GM21390 (cell line): Measurements from ENCODE around the gene FAM161A.
"Not testable (repeated sequence)": the region's sequence is repeated elsewhere in the genome, so short reads cannot be mapped to it uniquely, and the experiment has no call there.

Experiments used
- ATAC-seq: cut with Tn5 transposase; IDR thresholded peaks from one replicate; pipeline ENCODE4 v1.9.1; 2021; ENCODE audit not compliant: unreplicated experiment

The FAM161A gene

DNA sequence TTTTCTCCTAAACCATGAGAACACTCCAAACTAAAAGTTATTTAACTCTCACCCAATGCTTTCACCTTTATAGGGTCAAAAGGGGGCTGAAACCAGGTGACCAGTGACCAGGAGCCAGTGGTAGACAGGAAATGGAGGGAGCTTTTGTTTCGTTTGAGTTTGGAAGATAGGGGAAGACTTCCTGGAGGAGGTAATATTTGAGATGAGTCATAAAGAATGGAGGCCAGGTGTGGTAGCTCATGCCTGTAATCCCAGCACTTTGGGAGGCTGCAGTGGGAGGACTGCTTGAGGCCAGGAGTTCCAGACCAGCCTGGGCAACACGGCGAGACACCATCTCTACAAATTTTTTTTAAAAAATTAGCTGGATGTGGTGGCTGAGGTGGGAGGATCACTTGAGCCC lies 8.5 kb downstream of the FAM161A start:
- ATAC-seq, result no peak

DNA sequence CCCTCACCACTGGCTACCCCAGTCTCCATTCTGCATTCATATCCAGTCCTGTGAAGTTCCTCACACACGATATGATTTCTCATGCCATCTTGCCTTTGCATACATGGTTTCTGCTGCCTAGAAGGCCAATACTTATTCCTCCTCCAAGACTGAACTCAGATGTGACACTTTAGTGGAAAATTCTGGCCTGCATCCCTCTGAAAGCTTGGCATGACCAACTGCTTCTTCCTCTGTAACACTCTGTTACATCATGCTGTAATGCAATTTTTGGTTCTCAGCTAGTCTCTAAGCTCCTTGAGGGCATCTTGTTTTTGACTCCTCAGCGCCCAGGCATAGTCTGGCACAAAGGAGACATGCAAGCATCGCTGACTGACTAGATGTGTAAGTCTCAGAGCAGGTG lies 12.6 kb downstream of the FAM161A start:
- ATAC-seq, result no peak

DNA sequence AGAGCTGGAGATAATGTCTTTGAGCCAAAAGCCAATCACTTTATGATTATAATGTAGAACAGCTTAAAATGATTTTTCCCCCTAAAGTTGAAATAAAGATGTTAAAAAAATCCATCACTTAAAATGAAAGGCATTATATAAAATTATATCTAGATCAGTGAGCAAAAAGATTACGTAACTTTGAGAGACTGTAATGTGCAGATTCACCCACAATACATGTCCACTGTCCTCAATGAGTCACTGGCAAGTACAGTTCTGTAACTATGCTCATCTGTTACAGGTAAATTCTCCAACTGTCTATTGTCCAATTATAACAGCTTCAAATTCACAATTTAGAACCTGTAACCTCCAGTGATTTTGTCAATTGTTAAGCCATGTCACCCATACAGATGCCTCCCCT lies 19.0 kb downstream of the FAM161A start:
- ATAC-seq, result no peak

DNA sequence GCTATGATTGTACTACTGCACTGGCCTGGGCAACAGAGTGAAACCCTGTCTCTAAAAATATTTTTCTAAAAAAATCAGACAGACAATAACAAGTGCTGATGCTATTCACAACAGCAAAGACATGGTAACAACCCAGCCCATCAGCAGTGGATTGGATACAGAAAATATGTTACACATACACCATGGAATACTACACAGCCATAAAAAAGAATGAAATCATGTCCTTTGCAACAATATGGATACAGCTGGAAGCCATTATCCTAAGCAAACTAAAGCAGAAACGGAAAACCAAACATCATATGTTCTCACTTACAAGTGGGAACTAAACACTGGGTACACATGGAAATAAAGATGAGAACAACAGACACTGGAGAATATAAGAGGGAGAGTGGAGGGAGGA lies 19.9 kb downstream of the FAM161A start:
- no peak for ATAC-seq

DNA sequence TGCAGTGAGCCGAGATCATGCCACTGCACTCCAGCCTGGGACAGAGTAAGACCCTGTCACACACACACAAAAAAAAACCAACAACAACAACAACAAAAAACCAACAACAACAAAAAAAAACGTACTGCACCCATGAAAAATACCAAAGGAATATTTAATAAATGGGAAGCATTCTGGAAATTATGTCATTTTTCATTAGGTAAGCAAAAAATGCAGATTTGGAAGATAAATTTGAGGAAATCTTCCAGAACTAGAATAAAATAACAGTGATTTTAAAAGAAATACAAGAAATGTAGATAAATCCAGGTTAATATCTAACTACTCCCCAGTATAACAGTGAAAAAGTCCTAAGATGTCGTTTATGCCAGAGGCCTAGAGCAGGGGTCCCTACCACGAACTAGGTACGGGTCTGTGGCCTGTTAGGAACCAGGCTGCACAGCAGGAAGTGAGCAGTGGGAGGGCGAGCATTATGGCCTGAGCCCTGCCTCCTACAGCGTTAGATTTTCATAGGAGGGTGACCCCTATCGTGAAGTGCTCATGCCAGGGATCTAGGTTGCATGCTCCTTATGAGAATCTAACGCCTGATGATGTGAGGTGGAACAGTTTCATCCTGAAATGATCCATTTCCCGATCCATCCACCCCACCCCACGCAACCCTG lies 21.5 kb downstream of the FAM161A start:
- no peak for ATAC-seq

DNA sequence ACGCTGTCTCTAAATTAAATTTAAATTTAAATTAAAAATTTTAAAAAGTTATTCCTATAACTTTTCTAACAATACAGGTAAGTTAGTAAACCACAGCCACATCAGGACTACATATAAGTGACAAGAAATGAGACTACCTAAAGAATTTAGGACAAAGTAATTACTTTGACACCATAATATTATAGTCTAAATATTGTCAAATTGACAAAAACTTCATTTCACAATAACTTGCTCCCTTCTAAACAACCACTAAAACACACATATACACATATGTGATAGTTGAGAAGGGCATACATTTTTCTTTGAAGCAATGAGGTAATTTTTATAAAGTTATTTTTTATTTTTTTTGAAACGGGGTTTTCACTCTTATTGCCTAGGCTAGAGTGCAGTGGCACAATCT lies 31.6 kb downstream of the FAM161A start:
- no peak for ATAC-seq

DNA sequence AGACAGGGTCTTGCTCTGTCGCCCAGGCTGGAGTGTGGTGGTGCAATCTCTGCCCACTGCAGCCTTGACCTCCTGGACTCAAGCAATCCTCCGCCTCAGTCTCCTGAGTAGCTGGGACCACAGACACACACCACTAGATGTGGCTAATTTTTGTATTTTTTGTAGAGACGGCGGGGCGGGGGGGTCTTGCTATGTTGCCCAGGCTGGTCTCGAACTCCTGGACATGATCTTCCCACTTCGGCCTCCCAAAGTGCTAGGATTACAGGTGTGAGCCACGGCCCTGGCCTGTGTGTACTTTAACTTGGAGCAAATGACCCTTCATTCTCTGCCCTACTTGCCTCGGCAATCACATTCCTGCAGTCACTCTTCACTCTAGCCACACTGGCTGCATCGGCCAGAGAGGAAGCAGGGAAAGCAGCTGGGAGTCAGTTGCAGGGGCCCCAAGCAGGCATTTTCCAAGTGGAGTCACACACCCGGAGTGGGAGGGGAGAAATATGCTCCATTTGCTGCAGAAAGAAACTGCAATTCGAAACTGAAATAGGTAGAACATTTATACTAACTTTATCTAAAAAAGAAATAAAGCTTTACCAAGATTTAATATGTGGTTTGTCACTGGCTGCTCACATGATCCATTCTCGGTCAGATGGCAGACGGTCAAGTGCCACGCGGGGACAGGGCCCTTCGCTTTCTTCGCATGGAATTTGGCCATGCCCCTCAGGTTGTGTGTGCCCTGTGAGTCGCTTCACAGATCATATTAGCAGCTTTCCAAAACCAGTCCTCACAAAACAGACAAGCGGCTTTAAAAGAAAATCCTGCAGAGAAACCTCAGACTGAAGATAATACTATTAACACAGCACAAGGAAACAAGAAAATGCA lies 37.1 kb downstream of the FAM161A start:
- no peak for ATAC-seq

GRCh38 chr2:61814539-61815160 lies 39.2 kb downstream of the FAM161A start:
- no peak for ATAC-seq

GRCh38 chr2:61813314-61813713 lies 40.5 kb downstream of the FAM161A start:
- ATAC-seq, result not testable (repeated sequence)

DNA sequence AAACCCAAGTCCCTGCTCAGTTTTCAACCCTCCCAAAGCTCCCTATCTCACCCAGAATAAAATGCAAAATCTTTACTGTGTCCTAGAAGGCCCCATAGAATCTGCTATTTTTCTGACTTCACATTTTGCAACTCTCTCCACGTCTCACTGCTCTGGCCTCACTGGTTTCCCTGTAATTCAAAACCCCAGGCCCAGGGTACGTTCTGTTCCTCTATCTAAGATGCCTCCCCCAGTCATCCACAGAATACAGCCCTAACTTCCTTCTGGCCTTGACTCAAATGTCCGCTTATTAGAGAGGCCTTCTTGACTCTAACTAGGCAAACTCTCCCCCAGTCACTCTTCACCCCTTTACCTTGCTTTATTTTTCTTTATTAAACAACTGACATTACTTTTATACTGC lies 42.0 kb downstream of the FAM161A start:
- ATAC-seq, result no peak

DNA sequence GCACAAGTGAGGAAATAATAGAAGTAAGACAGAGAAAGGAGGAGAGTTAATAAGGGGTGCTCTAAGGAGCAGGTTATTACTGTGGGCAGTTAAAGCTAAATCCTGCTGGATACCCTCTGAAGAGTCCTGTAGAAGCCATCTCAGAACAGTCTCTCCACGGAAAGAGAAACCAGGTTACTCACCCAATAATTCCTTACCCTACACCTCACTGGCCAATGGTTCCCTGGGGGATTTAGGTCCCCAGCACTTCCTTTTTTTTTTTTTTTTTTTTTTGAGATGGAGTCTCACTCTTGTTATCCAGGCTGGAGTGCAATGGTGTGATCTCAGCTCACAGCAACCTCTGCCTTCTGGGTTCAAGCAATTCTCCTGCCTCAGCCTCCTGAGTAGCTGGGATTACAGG lies 43.7 kb downstream of the FAM161A start:
- ATAC-seq, result not testable (repeated sequence)

- not testable (repeated sequence) for ATAC-seq
Observed at GRCh38 chr2:61808693-61809092, 45.2 kb downstream of the FAM161A start.

DNA sequence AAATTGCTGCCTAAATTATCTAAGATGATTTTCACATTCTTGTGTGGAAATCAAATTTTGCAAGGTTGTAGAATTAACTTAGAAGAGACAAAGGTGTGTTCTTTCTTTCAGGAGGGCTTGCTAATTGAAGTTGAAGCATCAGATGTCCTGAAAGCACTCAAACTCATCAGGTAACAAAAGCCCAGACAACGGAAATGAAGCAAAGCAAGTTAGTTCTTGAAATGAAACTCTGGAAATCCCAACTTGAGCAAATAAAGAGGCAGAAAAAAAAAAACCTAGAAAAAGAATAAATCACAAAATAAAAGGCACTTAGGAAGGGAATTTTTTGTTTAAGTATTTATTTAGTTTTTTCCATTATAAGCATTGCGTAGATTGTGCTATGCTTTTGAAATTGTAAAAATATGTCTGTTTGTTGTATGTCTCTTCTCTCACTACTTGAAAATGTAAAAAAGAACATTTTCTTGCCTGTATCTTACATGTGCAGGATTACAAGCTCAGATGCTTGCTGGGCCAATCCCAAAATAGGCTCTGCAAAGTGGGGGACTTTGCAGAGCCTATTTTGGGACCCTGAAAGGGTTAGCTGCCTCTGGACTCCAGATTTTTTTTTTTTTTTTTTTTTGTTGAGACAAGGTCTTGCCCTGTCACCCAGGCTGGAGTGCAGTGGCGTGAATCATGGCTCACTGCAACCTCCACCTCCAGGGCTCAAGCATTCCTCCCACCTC lies 46.7 kb downstream of the FAM161A start:
- no peak for ATAC-seq

- no peak for ATAC-seq
Observed at GRCh38 chr2:61802548-61802947, 51.3 kb downstream of the FAM161A start.

GRCh38 chr2:61799099-61799498 lies 54.8 kb downstream of the FAM161A start:
- no peak for ATAC-seq

- ATAC-seq, result not testable (repeated sequence)
Observed at GRCh38 chr2:61797446-61797845, 56.4 kb downstream of the FAM161A start.

DNA sequence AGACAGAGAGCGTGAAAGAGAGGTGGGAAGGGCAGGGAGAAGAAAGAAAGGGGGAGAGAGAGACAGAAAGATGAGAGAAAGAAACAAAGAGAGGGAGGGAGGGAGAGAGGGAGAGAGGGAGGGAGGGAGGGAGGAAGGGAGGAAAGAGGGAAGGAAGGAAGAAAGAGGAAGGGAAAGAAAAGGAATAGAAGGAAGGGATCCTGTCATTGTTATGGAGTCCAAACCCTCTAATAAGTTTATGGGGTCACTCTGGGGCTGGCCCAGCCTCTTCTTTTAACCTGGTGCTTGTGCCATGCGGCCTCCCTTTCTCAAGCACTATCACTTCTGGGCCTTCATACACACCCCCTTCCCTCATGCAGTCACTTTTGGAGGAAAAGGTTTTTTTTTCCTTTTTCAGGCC lies 58.5 kb downstream of the FAM161A start:
- ATAC-seq, result no peak

GRCh38 chr2:61793389-61793836 lies 60.4 kb downstream of the FAM161A start:
- no peak for ATAC-seq

DNA sequence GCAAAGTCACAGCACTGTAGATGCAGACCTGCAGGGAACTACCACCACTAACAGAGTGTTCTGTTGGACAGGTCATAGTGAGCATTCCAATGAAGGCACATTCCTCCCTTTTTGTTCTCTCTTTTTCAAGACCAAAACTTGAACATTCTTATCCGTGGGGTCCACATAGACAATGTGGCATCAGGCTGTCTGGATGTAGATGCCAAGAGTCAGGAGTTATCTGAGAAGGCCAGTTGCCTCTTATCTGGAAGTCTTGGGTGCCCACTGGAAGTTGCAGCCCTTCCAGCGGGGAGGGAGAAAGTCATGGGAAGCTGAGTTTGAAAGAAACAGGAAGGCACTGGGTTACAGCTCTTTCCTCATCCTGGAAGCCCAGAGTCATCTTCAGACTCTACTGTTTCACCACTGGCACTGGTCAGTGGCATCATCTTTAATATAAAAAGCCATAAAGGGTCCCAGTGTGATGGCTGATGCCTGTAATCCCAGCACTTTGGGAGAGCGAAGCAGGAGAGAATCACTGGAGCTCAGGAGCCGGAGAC lies 61.4 kb downstream of the FAM161A start:
- ATAC-seq, result no peak

DNA sequence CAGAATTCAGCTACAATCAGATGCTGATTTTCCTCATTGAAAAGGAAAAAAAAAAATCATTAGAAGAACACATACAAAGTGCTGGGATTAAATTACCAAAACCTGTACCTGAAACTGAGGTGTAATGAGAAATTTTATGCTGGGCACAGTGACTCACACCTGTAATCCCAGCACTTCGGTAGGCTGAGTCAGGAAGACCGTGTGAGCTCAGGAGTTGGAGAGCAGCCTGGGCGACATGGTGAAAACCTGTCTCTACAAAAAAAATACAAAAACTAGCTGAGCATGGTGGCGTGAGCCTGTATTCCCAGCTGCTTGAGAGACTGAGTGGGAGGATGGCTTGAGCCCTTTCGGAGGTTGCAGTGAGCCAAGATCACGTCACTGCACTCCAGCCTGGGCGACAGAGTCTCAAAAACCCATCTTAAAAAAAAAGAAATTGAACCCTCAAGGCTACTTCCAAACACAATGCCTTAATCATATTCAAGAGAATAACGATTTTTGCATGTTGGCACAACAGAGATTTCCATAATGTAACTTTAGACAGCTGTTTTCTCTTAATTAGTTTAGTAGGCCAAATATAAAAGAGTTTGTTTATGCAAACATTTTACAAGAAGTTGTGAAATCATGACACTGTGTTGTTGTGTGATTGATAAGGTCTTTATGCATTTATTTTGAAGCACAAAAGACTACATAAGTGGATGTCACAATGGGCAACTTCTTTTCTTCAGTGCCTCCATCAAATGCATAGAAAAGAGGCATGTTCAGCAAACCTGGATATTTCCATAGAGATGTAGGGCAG lies 63.9 kb downstream of the FAM161A start:
- no peak for ATAC-seq
